Fibroblast of upper back skin (primary cell): ENCODE data around the gene CD40.
"Not testable (repeated sequence)": the region's sequence is repeated elsewhere in the genome, so short reads cannot be mapped to it uniquely, and the experiment has no call there.

Source experiments
- DNase-seq: peaks from one replicate; pipeline ENCODE4 v3.0.0-alpha.2; 2013

The CD40 gene

DNA sequence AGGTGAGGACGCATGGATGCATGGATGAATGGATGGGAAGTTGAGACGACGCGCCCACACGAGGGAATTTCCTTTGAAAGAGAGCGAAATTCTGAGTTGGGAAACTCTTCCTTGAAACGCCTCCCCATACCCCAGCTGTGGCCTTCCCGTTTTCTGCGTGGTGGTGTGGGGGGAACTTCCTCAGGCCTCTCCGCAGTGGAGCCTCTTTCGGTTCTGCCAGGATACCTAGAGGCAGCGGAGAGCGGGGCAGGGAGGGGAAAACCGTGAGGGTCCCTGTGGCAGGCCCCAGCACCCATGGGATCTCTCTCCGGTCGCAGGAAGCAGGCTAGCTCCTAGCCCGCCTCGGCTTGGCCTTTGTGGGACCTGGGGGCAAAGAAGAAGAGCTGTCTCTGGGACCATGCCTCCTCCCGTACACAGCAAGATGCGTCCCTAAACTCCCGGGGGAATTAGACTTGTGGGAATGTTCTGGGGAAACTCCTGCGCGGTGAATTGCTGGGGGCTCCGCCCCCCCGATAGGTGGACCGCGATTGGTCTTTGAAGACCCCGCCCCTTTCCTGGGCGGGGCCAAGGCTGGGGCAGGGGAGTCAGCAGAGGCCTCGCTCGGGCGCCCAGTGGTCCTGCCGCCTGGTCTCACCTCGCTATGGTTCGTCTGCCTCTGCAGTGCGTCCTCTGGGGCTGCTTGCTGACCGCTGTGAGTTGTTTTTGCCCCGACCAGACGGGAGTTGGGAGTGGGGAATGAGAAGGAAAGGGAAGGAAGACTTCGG, at the start of gene CD40:
Gene CD40, plus strand, starts transcription at position 611 of the 764 bp plus-strand sequence. Its CDS starts 30 bp downstream, at position 641.
- peak; percentile 76 for DNase-seq

- DNase-seq, result peak; percentile 74
These were observed 47.8 kb upstream of the CD40 start for GRCh38 chr20:46070215-46070900.

- no peak for DNase-seq
These were observed 46.5 kb upstream of the CD40 start for GRCh38 chr20:46071573-46071972.

GRCh38 chr20:46073024-46073423, 45.1 kb upstream of the CD40 start:
- no peak for DNase-seq

- DNase-seq, result peak; percentile 24
These were observed 44.7 kb upstream of the CD40 start for GRCh38 chr20:46073443-46073842.

GRCh38 chr20:46074006-46074405, 44.1 kb upstream of the CD40 start:
- DNase-seq, result no peak

DNA sequence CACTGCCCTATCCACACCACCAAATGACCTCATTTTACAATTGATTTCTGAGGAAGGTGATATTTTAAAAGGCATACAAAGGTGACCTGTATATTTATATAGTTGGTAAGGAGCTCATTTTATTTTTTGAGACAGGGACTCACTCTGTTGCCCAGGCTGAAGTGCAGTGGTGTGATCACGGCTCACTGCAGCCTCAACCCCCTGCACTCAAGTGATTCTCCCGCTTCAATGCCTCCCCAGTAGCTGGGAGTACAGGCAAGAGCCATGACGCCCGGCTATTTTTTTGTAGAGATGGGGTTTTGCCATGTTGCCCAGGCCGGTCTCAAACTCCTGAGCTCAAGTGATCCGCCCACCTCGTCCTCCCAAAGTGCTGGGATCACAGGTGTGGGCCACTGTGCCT, 41.3 kb upstream of the CD40 start:
- DNase-seq, result no peak

DNA sequence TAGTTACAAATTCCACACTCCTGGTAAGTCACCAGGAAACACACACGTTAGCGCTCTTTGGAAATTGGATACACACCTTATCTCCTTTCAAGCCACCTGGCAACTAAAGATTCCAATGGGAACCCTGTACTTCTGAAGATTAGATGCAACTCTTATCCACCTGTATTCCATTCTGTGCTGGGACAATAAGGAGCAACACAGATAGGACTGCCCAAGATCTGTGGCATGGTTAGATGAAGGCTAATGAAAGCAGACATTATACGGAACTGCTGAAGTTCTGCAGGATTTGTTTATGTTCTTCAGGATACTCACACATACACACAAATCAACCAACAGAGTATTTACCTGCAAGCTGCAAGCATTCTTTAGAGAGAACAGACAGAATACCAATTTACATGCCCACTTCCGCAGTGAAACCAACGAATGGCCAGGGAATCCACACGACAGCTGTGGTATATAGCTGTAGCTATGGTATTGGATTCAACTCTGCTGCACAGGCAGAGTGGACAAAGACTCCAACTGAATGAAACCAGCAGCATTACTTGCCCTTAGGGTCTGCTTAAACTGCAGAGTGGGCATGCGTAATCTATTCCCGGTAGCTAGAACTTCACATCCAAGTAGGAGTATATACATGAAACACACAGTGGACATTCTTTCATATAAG, 40.3 kb upstream of the CD40 start:
- DNase-seq, result no peak

DNA sequence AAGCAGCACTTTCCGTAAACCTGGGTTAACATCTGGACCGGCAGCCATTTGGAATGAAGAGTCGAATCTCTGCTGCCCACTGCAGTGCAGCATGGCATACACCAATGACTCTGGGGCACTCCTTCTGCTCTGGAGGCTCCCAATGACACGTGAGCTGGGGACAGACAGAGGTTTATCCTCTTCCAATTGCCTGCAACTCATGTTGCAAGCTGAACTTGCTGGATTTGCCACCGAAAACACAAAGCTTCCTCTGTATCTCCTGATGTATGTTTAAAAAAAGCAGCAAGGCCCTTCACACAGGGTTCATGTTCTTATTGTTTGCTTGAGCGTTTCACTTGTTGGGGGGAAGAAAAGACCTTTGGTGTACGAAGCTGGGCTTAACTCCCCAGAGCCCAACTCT, 39.2 kb upstream of the CD40 start:
- no peak for DNase-seq

- no peak for DNase-seq
These were observed 37.0 kb upstream of the CD40 start for GRCh38 chr20:46081074-46081473.

GRCh38 chr20:46083101-46083500, 35.0 kb upstream of the CD40 start:
- DNase-seq, result no peak

DNA sequence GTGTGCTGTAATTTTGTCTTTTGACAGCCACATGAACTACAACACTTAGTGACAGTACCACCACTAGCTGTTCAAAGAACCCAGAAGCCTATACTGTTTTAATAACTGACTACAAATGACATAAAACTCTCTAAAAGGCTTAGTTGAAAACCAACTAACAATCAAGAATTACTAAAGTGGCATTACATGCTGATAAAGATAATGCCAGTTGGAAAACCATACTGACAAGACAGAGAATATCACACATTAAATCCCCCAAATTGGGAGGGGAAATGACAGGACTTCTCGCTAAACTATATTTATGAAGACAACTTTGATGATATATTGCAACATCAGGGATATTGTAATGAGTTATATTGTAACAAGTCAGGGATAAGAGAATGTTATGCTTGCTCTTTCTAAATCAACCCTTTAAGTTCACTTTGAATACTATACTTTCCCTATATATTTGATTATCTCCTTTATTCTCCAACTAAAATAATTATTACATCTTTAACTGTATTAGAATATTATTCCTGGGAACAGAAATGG, 34.5 kb upstream of the CD40 start:
- DNase-seq, result no peak

DNA sequence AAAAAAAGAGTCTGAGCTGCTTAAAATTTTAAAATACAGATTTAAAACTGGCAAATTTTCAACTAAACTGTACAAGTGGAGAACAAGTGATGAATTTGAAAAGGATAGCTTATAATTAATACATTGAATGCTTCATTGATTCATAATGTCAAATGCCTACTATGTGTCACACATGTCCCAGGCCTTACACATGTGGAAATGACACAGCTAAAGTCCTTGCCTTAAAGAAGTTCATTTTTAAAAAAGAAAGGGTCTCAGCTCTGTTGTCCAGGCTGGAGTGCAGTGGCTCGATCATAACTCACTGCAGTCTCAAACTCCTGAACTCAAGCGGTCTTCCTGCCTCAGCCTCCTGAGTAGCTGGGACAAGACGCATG, 33.3 kb upstream of the CD40 start:
- DNase-seq, result no peak

GRCh38 chr20:46085179-46085851, 32.8 kb upstream of the CD40 start:
- peak; percentile 32 for DNase-seq

- peak; percentile 11 for DNase-seq
These were observed 31.0 kb upstream of the CD40 start for GRCh38 chr20:46087161-46087560.

DNA sequence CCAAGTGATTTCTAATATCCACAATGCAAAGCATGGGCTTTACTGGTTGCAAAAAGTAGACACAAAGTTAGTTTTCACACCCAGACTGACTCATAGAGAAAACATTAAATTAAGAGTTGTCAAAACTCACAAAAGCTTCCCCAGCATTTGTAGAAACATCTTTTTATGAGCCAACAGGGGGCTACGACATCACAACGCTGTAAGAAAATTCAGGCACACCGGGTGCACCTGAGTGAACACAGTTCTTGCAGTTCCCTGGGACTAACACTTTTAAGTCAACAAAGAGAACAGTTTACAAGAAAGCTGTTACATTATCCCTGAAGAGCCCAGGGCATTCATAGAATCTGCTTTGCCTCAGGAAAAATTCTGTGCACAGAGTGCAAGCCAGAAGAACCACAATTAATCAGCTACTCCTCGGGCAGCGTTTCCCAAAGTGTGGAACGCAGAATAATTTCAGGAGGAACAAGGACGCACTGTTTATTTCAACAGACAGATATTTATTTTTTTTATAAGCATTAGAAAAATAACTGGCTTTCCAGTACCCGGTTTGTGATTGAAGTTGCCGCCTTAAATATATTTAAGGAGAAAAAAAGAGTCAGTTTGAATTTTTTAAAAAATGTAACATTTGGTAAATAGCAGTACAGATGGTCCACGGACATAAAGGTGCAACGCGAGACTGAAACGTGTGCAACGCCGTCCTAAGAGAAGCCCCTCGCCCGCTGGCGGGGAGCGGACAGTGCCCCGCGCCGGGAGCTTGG, 29.5 kb upstream of the CD40 start:
- peak; percentile 9 for DNase-seq

DNA sequence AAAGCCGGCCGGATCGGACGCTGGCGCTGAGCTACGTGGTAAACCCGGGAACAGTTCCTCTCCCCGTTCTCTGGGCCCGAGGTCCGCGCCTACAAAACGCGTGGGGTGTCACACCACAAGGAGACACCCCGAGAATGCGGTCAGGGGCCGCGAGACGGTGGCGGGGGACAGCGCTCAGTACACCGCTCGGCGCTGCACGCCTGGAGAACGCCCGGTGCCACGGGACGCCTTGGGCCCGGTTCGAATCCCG, 29.0 kb upstream of the CD40 start:
- peak; percentile 6 for DNase-seq

- peak; percentile 95 for DNase-seq
These were observed 28.4 kb upstream of the CD40 start, which contains the start of gene NCOA5 for GRCh38 chr20:46089417-46090388. NCOA5 (minus strand) TSS chr20:46089962; CDS start chr20:46079424, 10,538 bp downstream.

- DNase-seq, result not testable (repeated sequence)
These were observed 26.2 kb upstream of the CD40 start for GRCh38 chr20:46091622-46092535.

DNA sequence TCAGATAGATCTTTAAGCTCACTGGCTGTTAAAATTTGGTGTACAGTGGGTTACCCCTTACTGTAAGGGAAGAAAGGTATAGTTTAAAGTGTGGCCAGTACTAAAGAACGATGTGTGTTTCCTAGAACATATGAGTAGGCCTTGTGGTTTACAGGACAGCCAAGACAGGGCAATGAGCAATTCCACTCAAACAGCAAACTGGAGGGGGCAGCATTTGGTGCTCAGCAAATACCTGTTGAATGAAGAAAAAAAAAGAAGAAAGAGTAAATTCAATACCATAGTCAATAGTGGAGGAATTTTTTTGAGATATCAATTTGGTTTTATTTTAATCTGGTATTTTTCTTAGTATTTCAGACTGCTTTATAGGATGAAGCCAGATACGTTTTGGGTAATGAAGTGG, 24.6 kb upstream of the CD40 start:
- DNase-seq, result no peak
